OCI-LY3 (cell line): ENCODE data around the gene NDUFA3.

Source experiments
- CTCF ChIP-seq: fragments of 200-600, 300-600 bp; sonication (generic); IDR thresholded peaks from 2 replicates; pipeline ENCODE4 v1.5.1; 2014; ENCODE audit warnings: antibody characterized with exemption, low read length, low read depth
- EZH2phosphoT487 ChIP-seq: fragments of 200-600 bp; shearing (Covaris generic); IDR thresholded peaks from 2 replicates; pipeline ENCODE4 v1.6.1; 2018; ENCODE audit warnings: antibody characterized with exemption, mixed run types, low read depth

- TF ChIP-seq CTCF (no peak), EZH2phosphoT487 (no peak)
Observed at GRCh38 chr19:54102421-54103169, at the start of gene NDUFA3.
